Lower leg skin (tissue), 3 donors: ENCODE data around the gene COL8A2.

ENCODE experiments used
- CTCF ChIP-seq, 3 donors: fragments of 450-650 bp; IDR thresholded peaks; one replicate each; pipeline ENCODE4 v1.5.1; 2016; ENCODE audit warnings: antibody characterized with exemption in 3 of 3, mild to moderate bottlenecking in 3 of 3, moderate library complexity in 2 of 3
- POLR2A ChIP-seq, 2 donors: fragments of 450-650 bp; IDR thresholded peaks; one replicate each; pipeline ENCODE4 v1.6.1; 2016 to 2017; ENCODE audit warnings: antibody characterized with exemption in 2 of 2, mild to moderate bottlenecking in 1 of 2, moderate library complexity in 1 of 2

- no peak for TF ChIP-seq POLR2A (IDR thresholded peaks at IDR 0.05)
- no peak for TF ChIP-seq CTCF (IDR thresholded peaks at IDR 0.05)
Measured at GRCh38 chr1:36172017-36172747, 47.2 kb upstream of the COL8A2 start.
